Vagina (tissue), 2 donors: ENCODE measurements around the gene GOSR2.

ENCODE experiments used
- POLR2AphosphoS5 ChIP-seq, 2 donors: sonication (generic); formaldehyde crosslinking; IDR thresholded peaks; one replicate each; pipeline ENCODE4 v1.9.0; 2017; ENCODE audit warnings: antibody characterized with exemption in 2 of 2, mild to moderate bottlenecking in 2 of 2, low read depth in 1 of 2; ENCODE audit not compliant: insufficient read depth in 1 of 2
- TF ChIP-seq, protein P1 (sequence below), 3 experiments: fragments of 450-650 bp in 2 of 3; fragments of 200-600 bp in 1 of 3; sonication (generic) in 1 of 3; IDR thresholded peaks; one replicate each; pipeline ENCODE4 v1.5.1; 2017 to 2019; ENCODE audit warnings: antibody characterized with exemption in 3 of 3, mild to moderate bottlenecking in 2 of 3, moderate library complexity in 2 of 3

DNA sequence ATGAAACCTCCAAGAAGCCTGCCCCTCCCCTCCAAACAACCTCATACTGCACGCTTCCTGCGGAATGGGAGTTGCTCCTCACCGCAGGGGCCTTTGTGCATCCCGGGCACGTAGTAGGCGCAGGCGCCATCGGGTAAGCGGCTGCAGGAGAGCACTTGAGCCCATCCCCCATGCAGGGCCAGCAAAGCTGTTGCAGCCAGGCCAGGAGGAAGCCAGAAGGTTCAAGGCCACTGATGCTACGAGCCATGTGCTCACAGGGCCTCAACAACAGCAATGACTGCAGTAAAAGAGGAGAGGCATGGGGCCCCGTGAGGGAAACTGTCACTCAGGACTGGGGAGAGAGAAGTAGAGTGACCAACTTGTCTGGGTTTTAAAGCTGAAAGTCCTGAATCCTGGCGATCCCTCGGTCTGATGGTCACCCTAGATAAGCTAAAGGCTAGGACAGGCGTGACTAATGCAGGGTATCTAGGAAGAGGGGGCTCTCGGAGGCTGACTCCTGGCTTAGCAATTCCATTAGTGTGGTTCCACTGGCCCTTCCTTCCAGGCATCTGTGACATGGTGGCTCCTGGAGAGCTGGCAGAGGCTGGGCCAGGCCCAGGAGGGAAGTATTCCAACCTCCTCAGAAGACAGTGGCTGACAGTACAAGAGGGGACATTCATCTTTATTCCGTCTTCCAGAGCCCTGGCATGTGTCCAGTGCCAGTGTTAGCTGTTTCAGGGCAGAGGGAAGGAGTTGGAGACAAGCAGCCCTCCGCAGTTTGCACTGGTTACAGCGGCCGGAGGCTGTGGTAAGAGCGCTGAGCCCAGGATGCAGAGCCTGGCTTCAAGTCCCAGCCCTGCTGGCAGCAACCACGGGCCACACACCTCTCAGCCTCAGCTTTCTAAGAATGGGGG, 20.8 kb downstream of the GOSR2 start:
- TF ChIP-seq, protein P1, sequence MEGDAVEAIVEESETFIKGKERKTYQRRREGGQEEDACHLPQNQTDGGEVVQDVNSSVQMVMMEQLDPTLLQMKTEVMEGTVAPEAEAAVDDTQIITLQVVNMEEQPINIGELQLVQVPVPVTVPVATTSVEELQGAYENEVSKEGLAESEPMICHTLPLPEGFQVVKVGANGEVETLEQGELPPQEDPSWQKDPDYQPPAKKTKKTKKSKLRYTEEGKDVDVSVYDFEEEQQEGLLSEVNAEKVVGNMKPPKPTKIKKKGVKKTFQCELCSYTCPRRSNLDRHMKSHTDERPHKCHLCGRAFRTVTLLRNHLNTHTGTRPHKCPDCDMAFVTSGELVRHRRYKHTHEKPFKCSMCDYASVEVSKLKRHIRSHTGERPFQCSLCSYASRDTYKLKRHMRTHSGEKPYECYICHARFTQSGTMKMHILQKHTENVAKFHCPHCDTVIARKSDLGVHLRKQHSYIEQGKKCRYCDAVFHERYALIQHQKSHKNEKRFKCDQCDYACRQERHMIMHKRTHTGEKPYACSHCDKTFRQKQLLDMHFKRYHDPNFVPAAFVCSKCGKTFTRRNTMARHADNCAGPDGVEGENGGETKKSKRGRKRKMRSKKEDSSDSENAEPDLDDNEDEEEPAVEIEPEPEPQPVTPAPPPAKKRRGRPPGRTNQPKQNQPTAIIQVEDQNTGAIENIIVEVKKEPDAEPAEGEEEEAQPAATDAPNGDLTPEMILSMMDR (IDR thresholded peaks at IDR 0.05) = no peak
- TF ChIP-seq POLR2AphosphoS5 (IDR thresholded peaks at IDR 0.05; ENCODE audit: insufficient read depth in 1 of 2, low read depth in 1 of 2) = no peak
